Nephron (organoid): Measurements from ENCODE around the gene MTMR2.

Experiments used
- H3K27ac Mint-ChIP-seq, 3 experiments: 2 replicates each; pipeline ENCODE4 v1.8.0; 2020; ENCODE audit warnings: mixed read lengths in 3 of 3, mild to moderate bottlenecking in 2 of 3, moderate library complexity in 1 of 3
- H3K27me3 Mint-ChIP-seq: 2 replicates; pipeline ENCODE4 v1.8.0; 2021; ENCODE audit warnings: low read depth, mild to moderate bottlenecking, moderate library complexity, mixed read lengths
- H3K36me3 Mint-ChIP-seq: 2 replicates; pipeline ENCODE4 v1.8.0; 2020; ENCODE audit warnings: low read depth, mixed read lengths
- H3K4me1 Mint-ChIP-seq: 2 replicates; pipeline ENCODE4 v1.8.0; 2020; ENCODE audit warnings: mixed read lengths
- H3K4me3 Mint-ChIP-seq, 3 experiments: 2 replicates each; pipeline ENCODE4 v1.8.0; 2020; ENCODE audit warnings: mild to moderate bottlenecking in 3 of 3, mixed read lengths in 3 of 3, moderate library complexity in 2 of 3
- H3K9me3 Mint-ChIP-seq: 2 replicates; pipeline ENCODE4 v1.8.0; 2020; ENCODE audit warnings: mixed read lengths
- CTCF ChIP-seq, 3 experiments: fragments of 200-600 bp; sonication (generic); IDR thresholded peaks; one replicate each; pipeline ENCODE4 v1.5.0; 2021; ENCODE audit warnings: antibody characterized with exemption in 3 of 3; ENCODE audit not compliant: unreplicated experiment in 3 of 3

The MTMR2 gene

GRCh38 chr11:95912902-95913560, 10.9 kb downstream of the MTMR2 start:
- H3K9me3 Mint-ChIP-seq: no peaks in the 10 kb centered on the region
- peaks cover 6% of the 10 kb centered on the region for H3K4me1 Mint-ChIP-seq
- H3K27ac Mint-ChIP-seq: no peak overlapping the region
- peaks cover 24% of the 10 kb centered on the region for H3K36me3 Mint-ChIP-seq
- no peak for TF ChIP-seq CTCF (IDR thresholded peaks at IDR 0.05; ENCODE audit: unreplicated experiment in 3 of 3)
- no peaks in the 10 kb centered on the region for H3K27me3 Mint-ChIP-seq
- no peak overlapping the region for H3K4me3 Mint-ChIP-seq

- TF ChIP-seq CTCF (IDR thresholded peaks at IDR 0.05; ENCODE audit: unreplicated experiment in 3 of 3): no peak
- Mint-ChIP-seq H3K9me3 (peaks cover 4% of the 10 kb centered on the region), H3K27me3 (no peaks in the 10 kb centered on the region), H3K36me3 (peaks cover 39% of the 10 kb centered on the region), H3K4me3 (no peak overlapping the region), H3K4me1 (no peaks in the 10 kb centered on the region), H3K27ac (no peak overlapping the region)
Observed at GRCh38 chr11:95911369-95911759, 12.5 kb downstream of the MTMR2 start.

GRCh38 chr11:95910638-95911368, 13.1 kb downstream of the MTMR2 start:
- H3K4me1 Mint-ChIP-seq: no peaks in the 10 kb centered on the region
- H3K27me3 Mint-ChIP-seq: no peaks in the 10 kb centered on the region
- H3K36me3 Mint-ChIP-seq: peaks cover 40% of the 10 kb centered on the region
- peaks cover 4% of the 10 kb centered on the region for H3K9me3 Mint-ChIP-seq
- H3K4me3 Mint-ChIP-seq: no peak overlapping the region
- TF ChIP-seq CTCF (IDR thresholded peaks at IDR 0.05; ENCODE audit: unreplicated experiment in 3 of 3): no peak
- H3K27ac Mint-ChIP-seq: no peak overlapping the region

GRCh38 chr11:95908826-95909225, 15.1 kb downstream of the MTMR2 start:
- no peak overlapping the region for H3K4me3 Mint-ChIP-seq
- no peaks in the 10 kb centered on the region for H3K4me1 Mint-ChIP-seq
- no peak for TF ChIP-seq CTCF (IDR thresholded peaks at IDR 0.05; ENCODE audit: unreplicated experiment in 3 of 3)
- no peak overlapping the region for H3K27ac Mint-ChIP-seq
- H3K36me3 Mint-ChIP-seq: peaks cover 40% of the 10 kb centered on the region
- peaks cover 4% of the 10 kb centered on the region for H3K9me3 Mint-ChIP-seq
- H3K27me3 Mint-ChIP-seq: no peaks in the 10 kb centered on the region

- H3K9me3 Mint-ChIP-seq: peaks cover 4% of the 10 kb centered on the region
- H3K4me1 Mint-ChIP-seq: no peaks in the 10 kb centered on the region
- H3K27me3 Mint-ChIP-seq: no peaks in the 10 kb centered on the region
- peaks cover 40% of the 10 kb centered on the region for H3K36me3 Mint-ChIP-seq
- H3K27ac Mint-ChIP-seq: no peak overlapping the region
- TF ChIP-seq CTCF (IDR thresholded peaks at IDR 0.05; ENCODE audit: unreplicated experiment in 3 of 3): no peak
- H3K4me3 Mint-ChIP-seq: no peak overlapping the region
Observed at GRCh38 chr11:95907476-95907875, 16.4 kb downstream of the MTMR2 start.
